Measurements from ENCODE around the gene MAP10.
"Not testable (repeated sequence)": the region's sequence is repeated elsewhere in the genome, so short reads cannot be mapped to it uniquely, and the experiment has no call there.

Gene MAP10

DNA sequence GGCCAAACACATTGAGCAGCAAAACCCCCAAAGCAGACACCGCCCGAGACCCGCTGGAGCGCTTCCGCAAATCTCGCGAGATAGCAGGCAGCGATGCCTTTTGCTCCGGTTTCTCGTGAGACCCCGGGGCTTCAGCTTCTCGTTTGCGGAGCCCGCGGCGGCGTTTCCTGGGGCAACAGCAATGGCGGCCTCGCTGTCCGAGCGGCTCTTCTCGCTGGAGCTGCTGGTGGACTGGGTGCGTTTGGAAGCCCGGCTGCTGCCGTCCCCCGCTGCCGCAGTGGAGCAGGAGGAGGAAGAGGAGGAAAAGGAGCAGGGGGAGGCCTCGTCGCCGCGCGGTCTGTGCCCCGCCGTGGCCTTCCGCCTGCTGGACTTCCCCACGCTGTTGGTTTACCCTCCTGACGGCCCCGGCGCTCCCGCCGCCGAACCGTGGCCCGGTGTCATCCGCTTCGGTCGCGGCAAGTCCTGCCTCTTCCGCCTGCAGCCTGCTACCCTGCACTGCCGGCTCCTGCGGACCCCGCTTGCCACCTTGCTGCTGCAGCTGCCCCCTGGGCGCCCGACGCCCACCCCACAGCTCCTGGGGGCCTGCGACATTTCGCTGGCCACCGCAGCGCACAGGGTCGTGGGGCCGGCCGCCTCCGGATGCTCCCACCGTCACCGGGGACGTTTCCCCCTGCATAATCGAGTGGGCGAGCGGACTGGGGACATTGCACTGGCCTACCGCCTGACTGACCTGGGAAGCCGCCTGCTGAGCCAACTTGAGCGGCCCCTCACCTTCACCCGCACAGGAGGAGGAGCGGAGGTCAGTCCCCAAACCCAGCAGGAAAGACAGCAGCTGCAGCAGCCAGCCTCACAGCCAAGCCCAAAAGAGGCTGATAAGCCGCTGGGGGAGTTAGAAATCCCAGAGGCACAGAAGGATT is at the start of gene MAP10:
MAP10 (plus strand) TSS at position 148 of the 917 bp plus-strand sequence; CDS start at position 182, 34 bp downstream.
- peak; percentile 82 for DNase-seq (ENCODE audit: low spot score)

DNA sequence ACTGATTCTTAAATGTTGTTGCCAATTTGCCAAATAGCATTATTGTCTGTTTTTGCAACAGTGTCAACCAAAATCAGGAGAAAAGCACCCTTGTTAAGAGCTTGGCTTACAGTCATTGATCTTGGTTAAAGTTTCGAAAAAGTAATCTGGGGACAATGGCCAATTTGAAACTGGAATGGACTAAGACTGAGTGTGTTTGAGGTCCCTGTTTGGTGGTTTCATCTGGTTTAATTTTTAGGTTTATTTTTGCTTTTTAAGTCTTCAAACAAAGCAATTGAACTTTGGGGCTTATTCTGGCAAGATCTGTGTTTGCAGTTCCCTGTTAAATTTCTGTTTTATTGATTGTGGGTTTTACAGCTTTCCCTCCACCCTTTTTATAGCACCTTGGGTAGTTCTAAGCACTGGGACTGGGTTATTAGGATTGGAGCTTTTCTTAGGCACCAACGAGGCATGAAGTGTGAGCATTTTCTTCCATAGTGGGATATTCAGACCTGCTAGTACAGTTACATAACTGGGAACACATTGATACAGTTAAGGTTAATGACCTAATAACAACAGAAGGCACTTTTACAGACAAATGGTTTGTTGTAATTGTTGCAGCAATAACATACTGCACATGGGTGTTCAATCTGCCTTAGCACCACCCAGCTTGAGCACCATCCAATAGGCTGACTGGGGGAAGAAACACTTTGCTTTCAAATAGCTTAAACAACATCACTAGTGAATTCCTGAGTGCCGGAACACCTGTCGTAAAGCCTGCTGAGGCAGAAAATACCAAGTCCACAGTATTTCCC is 40.6 kb upstream of the MAP10 start:
- no peak for DNase-seq (ENCODE audit: low spot score)

DNA sequence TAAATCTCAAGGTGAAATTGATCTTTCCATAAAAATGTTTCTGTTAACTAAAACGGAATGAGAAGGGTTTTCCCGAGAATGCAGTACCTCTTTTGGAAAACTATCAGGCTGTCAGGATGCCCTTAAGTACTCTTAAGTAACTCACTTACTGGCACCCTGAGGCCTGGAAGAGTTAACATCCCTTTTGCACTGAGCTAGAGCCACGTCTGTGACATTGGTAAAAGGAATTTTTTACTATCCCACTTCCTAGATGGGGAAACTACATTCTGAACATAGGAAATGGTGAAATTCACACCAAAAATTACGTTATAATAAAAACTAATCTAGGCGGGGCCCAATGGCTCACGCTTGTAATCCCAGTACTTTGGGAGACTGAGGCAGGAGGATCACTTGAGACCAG is 39.7 kb upstream of the MAP10 start:
- no peak for DNase-seq (ENCODE audit: low spot score)

GRCh38 chr1:232766241-232766890 is 38.9 kb upstream of the MAP10 start:
- no peak for DNase-seq (ENCODE audit: low spot score)

- DNase-seq (ENCODE audit: low spot score), result no peak
Observed at GRCh38 chr1:232766904-232767303, 38.3 kb upstream of the MAP10 start.

GRCh38 chr1:232767305-232768074 is 37.7 kb upstream of the MAP10 start:
- DNase-seq (ENCODE audit: low spot score), result peak; percentile 87

- no peak for DNase-seq (ENCODE audit: low spot score)
Observed at GRCh38 chr1:232768793-232769192, 36.4 kb upstream of the MAP10 start.

- peak; percentile 12 for DNase-seq (ENCODE audit: low spot score)
Observed at GRCh38 chr1:232769733-232770132, 35.5 kb upstream of the MAP10 start.

GRCh38 chr1:232773752-232774151 is 31.5 kb upstream of the MAP10 start:
- DNase-seq (ENCODE audit: low spot score), result no peak

GRCh38 chr1:232776526-232777106 is 28.6 kb upstream of the MAP10 start:
- DNase-seq (ENCODE audit: low spot score), result no peak

- no peak for DNase-seq (ENCODE audit: low spot score)
Observed at GRCh38 chr1:232780354-232780753, 24.9 kb upstream of the MAP10 start.

GRCh38 chr1:232784794-232785193 is 20.4 kb upstream of the MAP10 start:
- no peak for DNase-seq (ENCODE audit: low spot score)

DNA sequence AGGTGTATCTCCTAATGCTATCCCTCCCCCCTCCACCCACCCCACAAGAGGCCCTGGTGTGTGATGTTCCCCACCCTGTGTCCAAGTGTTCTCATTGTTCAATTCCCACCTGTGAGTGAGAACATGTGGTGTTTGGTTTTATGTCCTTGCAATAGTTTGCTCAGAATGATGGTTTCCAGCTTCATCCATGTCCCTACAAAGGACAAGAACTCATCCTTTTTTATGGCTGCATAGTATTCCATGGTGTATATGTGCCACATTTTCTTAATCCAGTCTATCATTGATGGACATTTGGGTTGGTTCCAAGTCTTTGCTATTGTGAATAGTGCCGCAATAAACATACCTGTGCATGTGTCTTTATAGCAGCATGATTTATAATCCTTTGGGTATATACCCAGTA is 19.6 kb upstream of the MAP10 start:
- not testable (repeated sequence) for DNase-seq (ENCODE audit: low spot score)

GRCh38 chr1:232786845-232787455 is 18.3 kb upstream of the MAP10 start:
- DNase-seq (ENCODE audit: low spot score), result no peak

DNA sequence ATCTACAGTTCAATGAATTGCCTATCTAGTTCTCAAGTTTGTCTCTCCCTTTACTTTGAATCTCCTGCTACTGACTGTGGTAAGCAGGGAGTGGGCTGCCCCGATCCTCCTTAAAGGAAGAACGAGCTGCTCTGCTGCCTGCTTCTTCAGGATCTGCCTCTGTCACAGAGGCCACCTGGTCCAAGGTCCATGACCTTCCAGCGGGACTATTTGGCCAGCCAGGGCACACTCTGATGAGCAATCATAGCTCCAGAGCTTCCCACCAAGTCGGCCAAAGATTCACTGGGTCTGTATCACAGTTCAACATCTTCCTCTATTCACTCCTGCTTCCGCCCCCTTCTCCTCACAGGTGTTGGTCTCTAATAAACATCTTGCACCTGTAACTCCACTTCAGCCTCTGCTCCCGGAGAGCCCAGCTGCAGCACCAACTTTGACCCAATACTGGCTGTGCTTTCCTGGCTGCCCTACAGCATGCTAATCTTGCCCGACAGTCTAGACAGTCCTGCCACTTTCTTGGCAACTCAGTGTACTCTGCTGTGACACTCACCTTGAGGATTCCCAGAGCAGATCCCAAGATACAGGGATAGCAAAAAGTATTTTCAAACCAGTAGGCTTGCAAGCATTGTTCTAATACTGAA is 16.9 kb upstream of the MAP10 start:
- DNase-seq (ENCODE audit: low spot score), result no peak

DNA sequence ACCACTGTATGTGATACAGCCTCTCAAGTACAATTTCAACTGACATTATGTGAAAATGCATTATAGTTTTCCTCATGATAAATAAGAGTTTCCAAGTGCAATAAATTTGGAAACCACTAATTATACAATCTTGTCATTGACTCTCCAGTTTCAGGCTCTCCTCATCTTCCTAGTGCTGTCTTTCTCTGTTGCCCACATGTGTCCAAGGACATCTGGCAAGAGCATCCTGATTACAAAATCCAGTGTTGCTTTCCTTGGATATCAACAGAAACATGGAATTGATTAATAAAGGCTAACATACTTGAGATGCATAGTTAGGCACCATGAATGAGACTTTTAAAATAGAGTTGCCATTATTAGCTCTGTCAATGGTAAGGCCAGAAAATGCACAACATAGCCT is 15.6 kb upstream of the MAP10 start:
- no peak for DNase-seq (ENCODE audit: low spot score)

GRCh38 chr1:232792949-232793348 is 12.3 kb upstream of the MAP10 start:
- no peak for DNase-seq (ENCODE audit: low spot score)

- DNase-seq (ENCODE audit: low spot score), result peak; percentile 61
Observed at GRCh38 chr1:232793944-232794343, 11.3 kb upstream of the MAP10 start.

GRCh38 chr1:232795497-232796053 is 9.6 kb upstream of the MAP10 start:
- DNase-seq (ENCODE audit: low spot score), result no peak

Data from AG08395 (cell line).